ENCODE measurements around the gene KAZN.

KAZN gene

GRCh38 chr1:15151377-15151806 lies 552.9 kb downstream of the KAZN start:
- no peak for TF ChIP-seq YY1 (IDR thresholded peaks at IDR 0.05; ENCODE audit: low read depth)
- TF ChIP-seq TCF12 (IDR thresholded peaks at IDR 0.05; ENCODE audit: low read depth), result no peak
- no peak for TF ChIP-seq EGR1 (IDR thresholded peaks at IDR 0.05)
- TF ChIP-seq TEAD4 (IDR thresholded peaks at IDR 0.05), result no peak
- no peak for TF ChIP-seq FOXM1 (IDR thresholded peaks at IDR 0.05; ENCODE audit: borderline replicate concordance, low read depth)
- TF ChIP-seq CREB1 (IDR thresholded peaks at IDR 0.05; ENCODE audit: low read depth), result no peak
- TF ChIP-seq MAX (IDR thresholded peaks at IDR 0.05), result no peak
- TF ChIP-seq EP300 (IDR thresholded peaks at IDR 0.05; ENCODE audit: borderline replicate concordance), result no peak
- TF ChIP-seq CEBPB (IDR thresholded peaks at IDR 0.05), result no peak

- no peak for TF ChIP-seq REST (IDR thresholded peaks at IDR 0.05; ENCODE audit: low read depth)
- no peak for TF ChIP-seq USF1 (IDR thresholded peaks at IDR 0.05)
- no peak for TF ChIP-seq RAD21 (IDR thresholded peaks at IDR 0.05; ENCODE audit: low read depth)
- no peak for TF ChIP-seq NFIC (IDR thresholded peaks at IDR 0.05)
- no peak for TF ChIP-seq CREB1 (IDR thresholded peaks at IDR 0.05; ENCODE audit: low read depth)
- TF ChIP-seq ZBTB7A (IDR thresholded peaks at IDR 0.05; ENCODE audit: low read depth), result no peak
- no peak for TF ChIP-seq TEAD4 (IDR thresholded peaks at IDR 0.05)
- TF ChIP-seq YY1 (IDR thresholded peaks at IDR 0.05; ENCODE audit: low read depth), result no peak
- no peak for TF ChIP-seq TAF1 (IDR thresholded peaks at IDR 0.05; ENCODE audit: low read depth)
- TF ChIP-seq FOXM1 (IDR thresholded peaks at IDR 0.05; ENCODE audit: borderline replicate concordance, low read depth), result no peak
- no peak for TF ChIP-seq MAX (IDR thresholded peaks at IDR 0.05)
These were observed 553.4 kb downstream of the KAZN start for GRCh38 chr1:15151871-15152270.

GRCh38 chr1:15152318-15153183 lies 554.1 kb downstream of the KAZN start:
- 0 out of 2 replicates have a peak, but pooled peaks have one; percentile 42 for TF ChIP-seq TCF12 (IDR thresholded peaks at IDR 0.05; ENCODE audit: low read depth)
- TF ChIP-seq FOXM1 (IDR thresholded peaks at IDR 0.05; ENCODE audit: borderline replicate concordance, low read depth), result no peak
- TF ChIP-seq NFIC (IDR thresholded peaks at IDR 0.05), result 0 out of 2 replicates have a peak, but pooled peaks have one; percentile 20
- no peak for TF ChIP-seq EP300 (IDR thresholded peaks at IDR 0.05; ENCODE audit: borderline replicate concordance)
- no peak for TF ChIP-seq YY1 (IDR thresholded peaks at IDR 0.05; ENCODE audit: low read depth)
- TF ChIP-seq ZBTB7A (IDR thresholded peaks at IDR 0.05; ENCODE audit: low read depth), result no peak; the same call in 1 of the 2 replicates
- no peak for TF ChIP-seq EGR1 (IDR thresholded peaks at IDR 0.05)
- TF ChIP-seq MAX (IDR thresholded peaks at IDR 0.05), result peak; percentile 22
- TF ChIP-seq TEAD4 (IDR thresholded peaks at IDR 0.05), result no peak
- peak; percentile 75 for TF ChIP-seq RAD21 (IDR thresholded peaks at IDR 0.05; ENCODE audit: low read depth)

- TF ChIP-seq YY1 (IDR thresholded peaks at IDR 0.05; ENCODE audit: low read depth), result no peak
- no peak for TF ChIP-seq CEBPB (IDR thresholded peaks at IDR 0.05)
- no peak for TF ChIP-seq EGR1 (IDR thresholded peaks at IDR 0.05)
- no peak for TF ChIP-seq EP300 (IDR thresholded peaks at IDR 0.05; ENCODE audit: borderline replicate concordance)
- TF ChIP-seq TEAD4 (IDR thresholded peaks at IDR 0.05), result no peak
- no peak; the same call in 1 of the 2 replicates for TF ChIP-seq ZBTB7A (IDR thresholded peaks at IDR 0.05; ENCODE audit: low read depth)
- TF ChIP-seq RAD21 (IDR thresholded peaks at IDR 0.05; ENCODE audit: low read depth), result no peak
- TF ChIP-seq TAF1 (IDR thresholded peaks at IDR 0.05; ENCODE audit: low read depth), result no peak
- no peak for TF ChIP-seq USF1 (IDR thresholded peaks at IDR 0.05)
- no peak for TF ChIP-seq REST (IDR thresholded peaks at IDR 0.05; ENCODE audit: low read depth)
- TF ChIP-seq NFIC (IDR thresholded peaks at IDR 0.05), result no peak
- TF ChIP-seq TCF12 (IDR thresholded peaks at IDR 0.05; ENCODE audit: low read depth), result no peak
- no peak; the same call in 1 of the 2 replicates for TF ChIP-seq MAX (IDR thresholded peaks at IDR 0.05)
- TF ChIP-seq FOXM1 (IDR thresholded peaks at IDR 0.05; ENCODE audit: borderline replicate concordance, low read depth), result no peak
- no peak for TF ChIP-seq CREB1 (IDR thresholded peaks at IDR 0.05; ENCODE audit: low read depth)
These were observed 554.8 kb downstream of the KAZN start, which contains the start of gene TMEM51 for GRCh38 chr1:15153184-15153841. TMEM51 (plus strand) TSS chr1:15153747; CDS start chr1:15215088, 61,341 bp downstream.
